ENCODE data around the gene TAOK2. TPM values are rescaled to one million over a fixed set of nuclear protein-coding genes. Genes with fewer than 3 reads are reported as not detected.
"Not testable (repeated sequence)": the region's sequence is repeated elsewhere in the genome, so short reads cannot be mapped to it uniquely, and the experiment has no call there.

The TAOK2 gene
- polyA plus RNA-seq, 4 donors: 35.4 to 60.5 (median 52.2) TPM

GRCh38 chr16:30000735-30001631 is 27.3 kb downstream of the TAOK2 start:
- no peak for DNase-seq (ENCODE audit: low read depth in 4 of 4, low spot score in 2 of 4)

- DNase-seq (ENCODE audit: low read depth in 4 of 4, low spot score in 2 of 4): no peak
Observed at GRCh38 chr16:30002614-30003346, 29.1 kb downstream of the TAOK2 start.

- no peak for DNase-seq (ENCODE audit: low read depth in 4 of 4, low spot score in 2 of 4)
Observed at GRCh38 chr16:30003670-30004423, 30.2 kb downstream of the TAOK2 start.

- no peak for DNase-seq (ENCODE audit: low read depth in 4 of 4, low spot score in 2 of 4)
Observed at GRCh38 chr16:30004424-30004776, 30.7 kb downstream of the TAOK2 start.

GRCh38 chr16:30004811-30005242 is 31.2 kb downstream of the TAOK2 start:
- no peak for DNase-seq (ENCODE audit: low read depth in 4 of 4, low spot score in 2 of 4)

GRCh38 chr16:30005341-30006094 is 31.9 kb downstream of the TAOK2 start:
- no peak for DNase-seq (ENCODE audit: low read depth in 4 of 4, low spot score in 2 of 4)

DNA sequence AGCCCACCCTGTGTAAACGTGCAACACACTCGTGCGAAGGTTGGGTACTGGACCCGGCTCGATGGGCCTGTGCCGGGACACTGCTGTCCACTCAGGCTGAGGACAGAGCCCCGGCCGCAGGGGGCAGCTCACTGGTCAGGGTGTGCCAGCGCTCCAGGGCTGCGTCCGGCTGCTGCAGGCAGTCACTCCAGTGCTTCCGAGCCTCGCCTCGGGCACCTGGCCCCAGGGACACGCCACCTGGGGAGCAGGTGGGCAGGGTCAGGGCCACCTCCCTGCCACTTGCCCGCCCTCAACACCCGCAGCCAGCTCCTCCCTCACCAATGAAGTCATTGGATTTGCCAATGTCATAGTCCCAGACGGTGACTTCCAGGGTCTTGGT is 32.4 kb downstream of the TAOK2 start:
- no peak for DNase-seq (ENCODE audit: low read depth in 4 of 4, low spot score in 2 of 4)

DNA sequence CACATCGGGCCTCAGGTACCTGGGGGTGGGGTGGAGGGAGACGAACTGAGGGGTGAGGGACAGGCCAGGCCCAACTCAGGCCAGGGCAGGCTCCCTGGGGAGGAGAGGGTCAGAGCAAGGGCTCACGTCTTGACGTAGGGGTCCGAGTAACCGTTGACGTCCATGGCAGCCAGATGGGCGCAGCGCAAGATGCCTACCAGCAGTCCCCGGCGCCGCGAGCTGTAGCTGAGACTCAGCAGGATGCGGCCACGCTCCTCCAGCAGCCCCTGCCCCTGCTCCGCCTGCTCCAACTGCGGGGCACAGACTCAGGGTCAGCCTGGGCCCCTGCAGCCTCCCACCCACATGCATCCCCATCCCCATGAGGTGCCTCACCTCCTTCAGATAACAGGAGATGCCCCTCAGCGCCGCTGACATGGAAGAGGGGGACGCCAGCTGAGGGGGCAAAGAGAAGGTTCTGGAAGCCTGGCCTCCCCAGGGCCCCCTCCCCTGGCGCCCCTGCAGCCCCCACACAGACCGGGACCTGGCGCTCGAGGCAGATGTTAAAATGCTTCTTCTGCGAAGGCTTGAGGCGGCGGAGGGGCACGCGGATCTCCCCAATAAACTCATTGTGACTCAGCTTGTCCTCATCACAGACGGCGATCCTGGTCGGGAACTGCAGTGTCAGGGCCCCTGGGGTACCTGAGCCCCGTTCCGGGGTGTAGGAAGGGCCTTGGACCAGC is 33.1 kb downstream of the TAOK2 start:
- no peak for DNase-seq (ENCODE audit: low read depth in 4 of 4, low spot score in 2 of 4)

DNA sequence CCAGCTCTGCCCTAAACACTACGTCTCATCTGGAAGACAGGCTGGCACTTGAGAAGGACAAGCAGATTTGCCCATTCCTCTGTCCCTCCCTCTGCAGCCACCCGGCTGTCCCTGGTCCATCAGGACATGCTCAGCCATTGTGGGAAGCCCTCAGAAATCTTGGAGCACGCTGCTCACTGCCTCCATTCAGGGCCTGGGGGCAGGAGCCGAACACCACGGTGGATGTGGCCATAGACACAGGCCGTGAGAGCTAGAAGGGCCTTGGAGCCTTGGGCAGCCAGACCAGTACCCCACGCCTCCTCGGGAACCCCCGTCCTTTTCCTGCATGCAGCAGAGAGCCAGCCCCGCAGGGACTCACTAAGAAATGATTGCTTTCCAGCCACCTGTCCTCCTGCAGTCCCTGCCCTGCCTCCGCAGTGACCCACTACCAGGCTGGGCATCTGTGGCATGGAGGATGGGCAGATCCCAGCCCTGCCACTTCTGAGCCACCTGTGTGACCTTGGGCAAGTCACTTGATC is 33.8 kb downstream of the TAOK2 start:
- DNase-seq (ENCODE audit: low read depth in 4 of 4, low spot score in 2 of 4): no peak

GRCh38 chr16:30009085-30009862 is 35.6 kb downstream of the TAOK2 start:
- DNase-seq (ENCODE audit: low read depth in 4 of 4, low spot score in 2 of 4): no peak

DNA sequence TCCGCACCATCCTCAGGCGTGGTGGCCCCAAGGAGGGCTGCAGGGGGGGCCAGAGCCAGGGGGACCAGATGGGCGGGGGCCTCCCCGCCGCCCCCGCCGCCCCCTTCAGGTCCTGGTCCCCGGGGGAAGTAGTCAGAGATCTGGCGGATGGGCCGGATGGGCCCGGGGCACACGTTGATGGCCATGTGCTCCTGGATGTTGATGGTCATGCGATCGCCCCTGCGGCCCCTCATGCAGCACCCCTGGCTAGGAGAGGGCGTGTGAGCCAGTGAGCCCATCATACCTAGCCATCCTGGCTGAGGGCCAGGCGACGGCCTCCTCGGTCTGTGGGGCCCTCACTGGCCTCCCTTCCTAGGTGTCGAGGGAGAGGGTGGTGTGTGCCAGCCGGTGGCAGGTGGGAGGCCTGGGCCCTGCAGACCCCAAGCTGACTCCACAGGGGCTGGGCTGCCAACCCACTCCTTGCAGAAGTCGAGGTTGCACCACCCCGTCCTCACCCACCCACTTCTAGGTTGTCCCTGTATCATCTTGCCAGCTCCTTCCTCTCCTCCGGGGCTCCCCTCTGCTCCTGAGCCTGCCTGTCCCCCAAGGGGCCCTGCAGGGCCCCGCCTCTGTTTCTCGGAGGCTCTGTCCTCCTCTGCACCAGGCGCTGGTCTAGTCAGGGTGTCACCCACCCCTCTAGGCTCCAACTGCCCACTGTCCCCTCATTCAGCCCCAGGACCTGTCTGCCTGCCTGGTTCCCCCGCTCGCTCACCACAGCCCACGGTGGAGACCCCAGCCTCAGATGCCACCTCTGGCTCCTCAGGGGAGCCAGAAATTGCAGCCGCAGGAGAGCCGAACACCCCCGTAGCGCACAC is 36.5 kb downstream of the TAOK2 start:
- DNase-seq (ENCODE audit: low read depth in 4 of 4, low spot score in 2 of 4): no peak

DNA sequence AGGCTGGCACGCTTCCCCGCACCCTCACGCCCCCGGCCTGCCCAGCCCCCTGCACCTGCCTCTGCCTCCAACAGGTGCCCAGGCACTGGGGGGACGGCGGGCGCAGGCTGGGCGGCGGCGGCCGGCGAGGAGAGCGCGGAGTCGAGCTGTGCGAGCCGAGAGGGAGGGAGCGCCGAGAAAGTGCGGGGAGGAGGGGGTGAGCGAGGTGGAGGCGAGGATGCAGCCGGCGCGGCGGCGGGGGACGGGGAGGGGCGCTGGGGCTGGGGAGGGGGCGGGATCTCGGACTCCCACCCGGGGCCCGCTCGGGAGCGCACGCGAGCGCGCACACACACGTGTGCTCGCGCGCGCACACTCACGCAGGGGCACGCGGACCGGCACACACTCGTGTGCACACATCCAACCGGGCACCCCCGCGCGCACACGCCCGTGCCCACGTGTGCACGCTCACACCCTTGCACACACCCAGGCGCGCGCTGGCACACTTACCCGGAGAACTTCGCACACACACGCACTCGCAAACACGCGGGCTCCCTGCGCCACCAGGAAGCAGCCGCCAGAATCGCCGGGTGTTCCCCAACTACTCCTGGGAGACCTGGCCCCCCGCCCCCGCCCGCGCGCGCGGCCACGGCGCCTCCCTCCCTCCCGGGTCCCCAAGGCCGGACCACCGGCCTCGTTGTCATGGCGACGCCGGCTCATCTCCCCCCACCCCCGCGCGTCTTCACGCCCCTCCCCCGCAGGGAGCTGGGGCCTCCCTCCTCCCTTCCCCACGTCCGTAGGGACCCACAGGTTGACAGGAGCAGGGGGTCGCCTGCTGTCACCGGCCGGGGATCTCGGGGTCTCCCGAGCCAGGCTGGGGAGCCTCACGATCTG is 37.4 kb downstream of the TAOK2 start, which contains the start of gene DOC2A:
DOC2A (minus strand) TSS at position 184 of the 870 bp plus-strand sequence. CDS start 805 bp downstream, outside the sequence.
- no peak for DNase-seq (ENCODE audit: low read depth in 4 of 4, low spot score in 2 of 4)

DNA sequence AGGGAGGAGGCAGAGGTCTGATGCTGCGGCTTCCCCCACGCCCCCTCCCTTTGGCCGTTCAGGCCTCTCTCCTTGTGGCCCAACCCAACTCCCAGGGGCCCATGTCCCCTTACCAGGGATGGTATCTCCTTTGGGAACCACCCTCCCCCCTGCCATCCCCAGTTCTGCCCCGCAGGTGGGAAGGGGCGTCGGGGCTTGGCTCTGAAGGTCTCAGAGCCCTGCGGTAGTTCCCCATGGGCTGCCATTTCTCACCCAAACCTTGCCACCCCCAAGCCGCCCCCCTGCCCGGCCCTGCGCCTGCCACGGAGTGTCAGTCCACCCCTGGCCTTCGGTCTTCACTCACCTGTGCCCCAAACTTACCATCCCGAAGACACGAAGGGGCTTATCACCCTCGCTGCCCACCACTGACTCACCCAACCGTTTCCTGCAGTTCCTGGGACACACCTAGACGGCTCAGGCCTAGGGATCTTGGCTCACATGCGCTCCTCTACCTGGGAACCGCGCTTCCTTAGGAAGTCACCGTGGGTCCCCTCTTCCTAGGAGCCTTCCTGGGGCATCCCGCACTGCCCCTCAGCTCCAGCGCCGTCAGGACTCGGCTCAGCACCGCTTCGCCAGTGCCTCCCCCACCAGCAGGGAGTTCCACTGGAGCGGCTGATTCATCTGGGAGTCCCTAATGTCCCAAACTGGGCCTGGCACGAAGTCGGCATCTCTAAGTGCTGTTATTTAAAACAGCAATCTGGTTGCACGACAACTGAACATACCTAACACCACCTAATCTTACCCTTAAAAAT is 38.2 kb downstream of the TAOK2 start:
- DNase-seq (ENCODE audit: low read depth in 4 of 4, low spot score in 2 of 4): no peak

DNA sequence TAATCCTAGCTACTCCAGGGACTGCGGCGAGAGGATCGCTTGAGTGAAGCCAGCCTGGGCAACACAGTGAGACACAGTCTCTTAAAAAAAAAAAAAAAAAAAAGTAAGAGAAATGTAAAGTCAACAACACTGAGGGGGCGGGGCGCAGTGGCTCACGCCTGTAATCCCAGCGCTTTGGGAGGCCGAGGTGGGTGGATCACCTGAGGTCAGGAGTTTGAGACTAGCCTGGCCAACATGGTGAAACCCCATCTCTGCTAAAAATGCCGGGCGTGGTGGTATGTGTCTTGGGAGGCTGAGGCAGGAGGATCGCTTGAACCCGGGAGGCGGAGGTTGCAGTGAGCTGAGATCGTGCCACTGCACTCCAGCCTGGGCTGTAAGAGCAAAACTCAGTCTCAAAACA is 38.9 kb downstream of the TAOK2 start:
- DNase-seq (ENCODE audit: low read depth in 4 of 4, low spot score in 2 of 4): not testable (repeated sequence)

DNA sequence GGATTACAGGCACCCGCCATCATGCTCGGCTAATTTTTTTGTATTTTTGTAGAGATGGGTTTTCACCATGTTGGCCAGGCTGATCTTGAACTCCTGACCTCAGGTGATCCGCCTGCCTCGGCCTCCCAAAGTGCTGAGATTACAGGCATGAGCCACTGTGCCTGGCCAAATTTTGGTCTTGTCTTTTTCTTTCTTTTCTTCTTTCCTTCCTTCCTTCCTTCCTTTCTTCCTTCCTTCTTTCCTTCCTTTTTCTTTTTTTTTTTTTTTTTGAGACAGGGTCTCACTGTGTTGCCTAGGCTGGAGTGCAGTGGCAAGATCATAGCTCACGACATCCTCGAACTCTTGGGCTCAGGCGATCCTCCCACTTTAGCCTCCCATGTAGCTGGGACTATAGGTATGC is 41.8 kb downstream of the TAOK2 start:
- not testable (repeated sequence) for DNase-seq (ENCODE audit: low read depth in 4 of 4, low spot score in 2 of 4)
